Ishikawa (cell line): ENCODE results near the gene DOCK1.
A peak's percentile ranks its signal among the peaks of the same experiment; 100 is the strongest.

Experiments used
- CEBPB ChIP-seq: IDR thresholded peaks from 2 replicates; pipeline ENCODE4 v1.6.1; 2012
- EP300 ChIP-seq: IDR thresholded peaks from 2 replicates; pipeline ENCODE4 v1.6.1; 2012; ENCODE audit warnings: borderline replicate concordance
- FOXM1 ChIP-seq: IDR thresholded peaks from 2 replicates; pipeline ENCODE4 v1.6.1; 2012; ENCODE audit warnings: low read depth, borderline replicate concordance
- RAD21 ChIP-seq: IDR thresholded peaks from 2 replicates; pipeline ENCODE4 v1.6.1; 2012; ENCODE audit warnings: low read depth
- TAF1 ChIP-seq: IDR thresholded peaks from 2 replicates; pipeline ENCODE4 v1.6.1; 2012; ENCODE audit warnings: low read depth, mild to moderate bottlenecking
- TEAD4 ChIP-seq: IDR thresholded peaks from 2 replicates; pipeline ENCODE4 v1.6.1; 2012
- YY1 ChIP-seq: IDR thresholded peaks from 2 replicates; pipeline ENCODE4 v1.6.1; 2012; ENCODE audit warnings: low read depth
- TF ChIP-seq, protein P1 (sequence below): IDR thresholded peaks from 2 replicates; pipeline ENCODE4 v1.6.1; 2012; ENCODE audit warnings: low read depth, mild to moderate bottlenecking
- TF ChIP-seq, protein P2 (sequence below): IDR thresholded peaks from 2 replicates; pipeline ENCODE4 v1.6.1; 2012
- TF ChIP-seq, protein P3 (sequence below): IDR thresholded peaks from 2 replicates; pipeline ENCODE4 v1.6.1; 2012

DNA sequence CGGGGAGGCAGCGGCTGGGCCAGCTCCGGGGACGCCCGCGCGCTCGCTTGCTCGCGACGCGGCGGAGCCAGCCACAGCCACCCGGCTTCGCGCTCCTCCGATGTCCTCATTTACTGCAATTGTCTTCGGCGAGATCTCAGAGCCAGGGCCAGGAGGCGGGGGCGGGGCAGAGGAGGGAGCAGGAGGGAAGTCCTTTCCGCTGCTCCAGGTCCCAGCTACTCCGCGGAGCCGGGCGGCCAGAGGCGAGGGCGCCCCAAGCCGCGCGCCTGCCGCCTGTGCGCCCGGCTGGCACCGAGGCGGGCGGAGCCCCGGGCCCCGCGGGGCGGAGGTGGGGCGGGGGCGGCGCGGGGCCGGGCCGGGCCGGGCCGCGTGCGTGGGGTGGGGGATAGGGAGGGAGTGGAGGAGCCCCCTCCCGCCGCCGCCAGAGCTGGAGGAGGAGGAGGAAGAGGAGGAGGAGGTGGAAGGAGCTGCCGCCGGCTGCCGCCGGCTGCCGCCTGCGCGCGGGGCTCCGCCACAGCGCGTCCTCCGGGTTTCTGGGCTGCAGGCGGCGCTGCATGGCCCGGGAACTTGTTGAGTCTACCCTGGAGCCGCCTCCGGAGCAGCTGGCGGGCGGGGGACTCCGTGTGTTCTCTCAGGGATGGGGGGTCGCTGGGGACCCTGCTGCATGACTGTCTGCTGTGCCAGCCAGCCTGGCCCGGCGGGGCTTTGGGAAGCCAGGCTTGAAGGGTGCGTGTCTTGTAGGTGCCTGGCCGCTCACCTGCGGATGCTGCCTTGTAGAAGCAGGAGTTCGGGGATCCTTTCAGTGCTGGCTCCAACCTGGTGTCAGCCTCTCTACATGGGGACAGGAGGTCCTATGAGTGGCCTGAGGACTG lies 291.3 kb downstream of the DOCK1 start, which contains the start of gene INSYN2A:
- TF ChIP-seq RAD21: peak; percentile 14; the same call in 1 of the 2 replicates
- TF ChIP-seq EP300: no peak
- TF ChIP-seq, protein P1, sequence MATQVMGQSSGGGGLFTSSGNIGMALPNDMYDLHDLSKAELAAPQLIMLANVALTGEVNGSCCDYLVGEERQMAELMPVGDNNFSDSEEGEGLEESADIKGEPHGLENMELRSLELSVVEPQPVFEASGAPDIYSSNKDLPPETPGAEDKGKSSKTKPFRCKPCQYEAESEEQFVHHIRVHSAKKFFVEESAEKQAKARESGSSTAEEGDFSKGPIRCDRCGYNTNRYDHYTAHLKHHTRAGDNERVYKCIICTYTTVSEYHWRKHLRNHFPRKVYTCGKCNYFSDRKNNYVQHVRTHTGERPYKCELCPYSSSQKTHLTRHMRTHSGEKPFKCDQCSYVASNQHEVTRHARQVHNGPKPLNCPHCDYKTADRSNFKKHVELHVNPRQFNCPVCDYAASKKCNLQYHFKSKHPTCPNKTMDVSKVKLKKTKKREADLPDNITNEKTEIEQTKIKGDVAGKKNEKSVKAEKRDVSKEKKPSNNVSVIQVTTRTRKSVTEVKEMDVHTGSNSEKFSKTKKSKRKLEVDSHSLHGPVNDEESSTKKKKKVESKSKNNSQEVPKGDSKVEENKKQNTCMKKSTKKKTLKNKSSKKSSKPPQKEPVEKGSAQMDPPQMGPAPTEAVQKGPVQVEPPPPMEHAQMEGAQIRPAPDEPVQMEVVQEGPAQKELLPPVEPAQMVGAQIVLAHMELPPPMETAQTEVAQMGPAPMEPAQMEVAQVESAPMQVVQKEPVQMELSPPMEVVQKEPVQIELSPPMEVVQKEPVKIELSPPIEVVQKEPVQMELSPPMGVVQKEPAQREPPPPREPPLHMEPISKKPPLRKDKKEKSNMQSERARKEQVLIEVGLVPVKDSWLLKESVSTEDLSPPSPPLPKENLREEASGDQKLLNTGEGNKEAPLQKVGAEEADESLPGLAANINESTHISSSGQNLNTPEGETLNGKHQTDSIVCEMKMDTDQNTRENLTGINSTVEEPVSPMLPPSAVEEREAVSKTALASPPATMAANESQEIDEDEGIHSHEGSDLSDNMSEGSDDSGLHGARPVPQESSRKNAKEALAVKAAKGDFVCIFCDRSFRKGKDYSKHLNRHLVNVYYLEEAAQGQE: no peak
- no peak for TF ChIP-seq TAF1
- TF ChIP-seq FOXM1: no peak
- TF ChIP-seq, protein P2, sequence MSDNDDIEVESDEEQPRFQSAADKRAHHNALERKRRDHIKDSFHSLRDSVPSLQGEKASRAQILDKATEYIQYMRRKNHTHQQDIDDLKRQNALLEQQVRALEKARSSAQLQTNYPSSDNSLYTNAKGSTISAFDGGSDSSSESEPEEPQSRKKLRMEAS: peak; percentile 23
- TF ChIP-seq TEAD4: no peak
- TF ChIP-seq CEBPB: no peak
- no peak for TF ChIP-seq YY1
- TF ChIP-seq, protein P3, sequence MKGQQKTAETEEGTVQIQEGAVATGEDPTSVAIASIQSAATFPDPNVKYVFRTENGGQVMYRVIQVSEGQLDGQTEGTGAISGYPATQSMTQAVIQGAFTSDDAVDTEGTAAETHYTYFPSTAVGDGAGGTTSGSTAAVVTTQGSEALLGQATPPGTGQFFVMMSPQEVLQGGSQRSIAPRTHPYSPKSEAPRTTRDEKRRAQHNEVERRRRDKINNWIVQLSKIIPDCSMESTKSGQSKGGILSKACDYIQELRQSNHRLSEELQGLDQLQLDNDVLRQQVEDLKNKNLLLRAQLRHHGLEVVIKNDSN: no peak
